ENCODE data around the gene ITIH3.

DNA sequence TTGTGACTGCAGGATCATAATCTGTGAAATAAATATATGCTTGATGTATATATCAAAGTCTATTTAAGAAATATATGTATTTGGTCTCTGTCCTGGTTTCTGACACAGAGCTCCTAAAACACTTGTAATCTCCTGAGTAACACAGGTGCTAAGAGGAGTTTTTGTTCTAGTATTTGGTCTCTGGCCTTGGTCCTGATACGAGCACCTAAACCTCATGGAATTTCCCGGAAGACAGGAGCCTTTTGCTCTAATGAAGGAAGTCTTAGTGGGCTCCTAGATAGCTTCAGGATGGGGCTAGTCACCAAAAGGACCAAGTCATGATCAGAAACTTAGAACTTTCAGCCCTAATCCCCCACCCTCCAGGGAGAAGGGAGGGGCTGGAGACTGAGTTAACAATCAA, 59.4 kb downstream of the ITIH3 start:
- TF ChIP-seq EZH2 (IDR thresholded peaks at IDR 0.05; ENCODE audit: borderline replicate concordance, low read depth, low read length, poor library complexity, severe bottlenecking): no peak
- TF ChIP-seq, protein P1, sequence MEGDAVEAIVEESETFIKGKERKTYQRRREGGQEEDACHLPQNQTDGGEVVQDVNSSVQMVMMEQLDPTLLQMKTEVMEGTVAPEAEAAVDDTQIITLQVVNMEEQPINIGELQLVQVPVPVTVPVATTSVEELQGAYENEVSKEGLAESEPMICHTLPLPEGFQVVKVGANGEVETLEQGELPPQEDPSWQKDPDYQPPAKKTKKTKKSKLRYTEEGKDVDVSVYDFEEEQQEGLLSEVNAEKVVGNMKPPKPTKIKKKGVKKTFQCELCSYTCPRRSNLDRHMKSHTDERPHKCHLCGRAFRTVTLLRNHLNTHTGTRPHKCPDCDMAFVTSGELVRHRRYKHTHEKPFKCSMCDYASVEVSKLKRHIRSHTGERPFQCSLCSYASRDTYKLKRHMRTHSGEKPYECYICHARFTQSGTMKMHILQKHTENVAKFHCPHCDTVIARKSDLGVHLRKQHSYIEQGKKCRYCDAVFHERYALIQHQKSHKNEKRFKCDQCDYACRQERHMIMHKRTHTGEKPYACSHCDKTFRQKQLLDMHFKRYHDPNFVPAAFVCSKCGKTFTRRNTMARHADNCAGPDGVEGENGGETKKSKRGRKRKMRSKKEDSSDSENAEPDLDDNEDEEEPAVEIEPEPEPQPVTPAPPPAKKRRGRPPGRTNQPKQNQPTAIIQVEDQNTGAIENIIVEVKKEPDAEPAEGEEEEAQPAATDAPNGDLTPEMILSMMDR (conservative IDR thresholded peaks at IDR 0.05; ENCODE audit: low read depth, low read length): no peak

Measured in A673 (cell line).